HG03571 (cell line): Measurements from ENCODE around the gene VEZT.

ENCODE experiments used
- ATAC-seq: cut with Tn5 transposase; IDR thresholded peaks from one replicate; pipeline ENCODE4 v1.9.1; 2021; ENCODE audit not compliant: unreplicated experiment

Gene VEZT

DNA sequence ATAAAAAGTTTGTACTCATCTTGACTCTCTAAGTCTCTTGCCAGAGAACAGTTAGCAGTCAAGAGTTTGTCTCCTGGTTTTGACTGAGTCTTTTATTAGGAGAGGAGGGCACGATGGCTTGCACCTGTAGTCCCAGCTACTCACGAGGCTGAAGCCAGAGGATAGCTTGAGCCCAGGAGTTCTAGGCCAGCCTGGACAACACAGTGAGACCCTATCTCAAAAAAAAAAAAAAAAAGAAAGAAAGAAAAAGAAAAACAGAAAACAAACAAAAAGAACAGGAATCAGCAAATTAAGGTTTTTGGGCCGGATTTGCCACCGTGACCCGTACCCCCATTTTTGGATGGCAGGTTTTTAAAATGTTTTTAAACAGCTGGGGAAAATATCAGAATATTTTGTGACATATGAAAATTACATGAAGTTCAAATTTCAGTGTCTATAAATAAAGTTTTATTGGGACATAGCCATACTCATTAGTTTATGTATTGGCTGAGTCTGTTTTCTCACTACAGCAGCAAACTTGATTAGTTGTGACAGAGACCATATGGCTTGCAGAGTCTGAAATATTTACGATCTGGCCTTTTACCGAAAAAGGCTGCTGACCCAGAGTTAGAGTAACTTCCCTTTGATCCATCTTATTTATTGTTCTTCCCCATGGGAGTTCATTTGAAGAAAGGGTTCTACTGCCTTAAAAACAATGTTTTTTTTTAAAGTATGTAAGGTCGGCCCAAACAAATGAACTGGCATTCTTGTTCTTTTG, 31.2 kb downstream of the VEZT start:
- ATAC-seq, result no peak

DNA sequence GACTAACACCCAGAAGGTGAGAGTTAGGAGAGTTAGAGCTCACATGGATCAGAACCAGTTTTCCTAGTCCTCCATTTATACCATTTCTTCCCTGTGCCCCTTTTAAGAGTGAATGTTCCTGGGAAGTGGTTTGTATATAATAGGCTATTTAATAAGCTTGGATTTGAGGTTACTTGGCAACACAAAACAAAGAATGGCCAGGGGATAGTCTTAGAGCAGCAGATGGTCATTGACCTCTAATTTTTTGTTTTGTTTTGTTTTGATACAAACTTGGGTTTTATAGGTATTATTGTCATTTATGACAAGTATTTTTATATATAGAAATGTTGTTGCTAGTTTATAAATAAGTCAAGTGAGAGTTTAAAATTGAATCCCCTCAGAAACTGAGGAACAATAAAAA, 35.8 kb downstream of the VEZT start:
- ATAC-seq, result no peak

DNA sequence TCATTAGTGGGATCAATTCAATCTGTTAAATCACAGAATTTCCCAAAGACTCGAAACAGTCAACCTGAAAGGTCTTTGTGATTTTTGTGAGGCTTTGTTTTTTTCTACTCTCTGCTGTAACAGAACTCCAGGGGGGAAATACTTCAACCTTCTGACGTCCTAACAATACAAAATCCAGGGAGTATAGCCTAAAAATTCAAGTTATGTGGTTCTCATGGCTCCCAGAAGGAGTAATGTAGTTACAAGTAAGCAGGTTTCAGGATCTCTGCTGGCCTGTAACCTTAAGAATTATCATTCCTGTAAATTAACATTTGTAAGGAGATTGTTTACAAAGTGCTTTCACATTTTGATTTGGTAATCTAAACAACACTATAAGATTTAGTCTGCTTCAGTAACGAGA, 39.9 kb downstream of the VEZT start:
- no peak for ATAC-seq

DNA sequence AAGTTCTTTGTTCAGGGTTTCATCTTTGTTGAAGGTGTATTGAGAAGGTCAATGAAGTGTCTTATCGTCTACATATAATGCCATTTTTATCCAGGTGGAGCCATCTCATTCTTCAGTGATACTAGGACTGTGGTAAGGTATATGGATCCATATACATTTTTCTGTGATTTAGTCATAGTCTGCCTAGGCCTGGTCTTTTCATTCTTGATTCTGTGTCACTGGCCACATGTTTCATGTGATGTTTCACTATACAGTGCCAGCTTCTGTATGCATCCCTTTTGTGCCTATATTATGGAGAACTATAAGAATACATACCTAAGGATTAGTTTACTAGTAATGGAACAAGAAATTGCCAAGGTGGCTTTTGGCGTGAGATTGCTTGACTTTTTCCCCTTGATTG, 40.5 kb downstream of the VEZT start:
- no peak for ATAC-seq

DNA sequence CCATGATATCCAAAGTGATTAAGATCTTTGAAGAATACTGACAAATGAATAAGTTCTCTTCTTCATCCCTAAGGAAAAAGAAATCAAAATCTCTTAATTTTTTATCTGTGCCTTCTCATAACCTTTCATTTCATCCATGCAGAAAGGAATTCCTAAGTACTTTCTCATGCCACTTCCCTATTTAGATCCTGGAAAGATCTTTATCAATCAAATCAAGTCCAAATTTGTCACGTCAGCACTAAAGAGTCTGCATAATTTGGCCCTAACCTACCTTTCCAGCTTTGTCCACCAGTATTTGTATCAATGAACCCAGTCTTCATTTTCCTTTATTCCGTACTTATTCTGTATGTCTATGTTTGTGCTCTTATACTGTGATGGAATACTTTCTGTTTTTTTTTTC, 41.2 kb downstream of the VEZT start:
- no peak for ATAC-seq

DNA sequence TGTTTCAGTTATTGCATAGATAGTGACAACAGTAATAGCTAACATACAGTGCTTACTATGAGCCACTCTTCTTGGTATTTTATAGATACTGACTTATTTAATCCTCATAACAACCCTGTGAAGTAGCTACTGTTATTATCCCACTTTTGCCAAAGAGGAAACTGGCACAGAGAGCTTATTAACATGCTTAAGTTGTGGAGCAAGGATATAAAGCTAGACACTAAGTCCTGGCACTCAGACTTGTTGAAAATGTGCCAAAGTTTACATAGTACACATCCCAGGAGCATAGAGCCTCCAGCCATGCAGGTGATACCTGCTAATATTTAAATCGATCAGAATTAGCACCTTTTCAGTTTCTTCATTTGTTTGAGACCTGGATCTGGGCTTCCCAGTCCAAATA, 41.8 kb downstream of the VEZT start:
- no peak for ATAC-seq

DNA sequence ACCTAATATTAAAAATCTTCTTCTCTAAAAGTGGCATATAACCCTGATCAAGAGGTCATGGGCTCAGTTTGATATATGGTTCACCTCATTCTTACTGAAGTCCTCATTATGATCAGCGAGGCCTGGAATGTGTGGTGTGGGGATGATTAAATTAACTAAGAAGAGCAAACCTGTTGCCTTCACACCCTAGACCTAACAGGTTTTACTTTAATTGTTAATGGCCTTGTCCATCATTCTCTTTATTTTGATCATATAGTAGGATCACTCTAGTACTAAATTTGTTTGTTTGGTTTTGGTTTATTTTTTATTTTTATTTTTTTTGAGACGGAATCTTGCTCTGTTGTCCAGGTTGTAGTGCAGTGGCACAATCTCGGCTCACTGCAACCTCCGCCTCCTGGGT, 43.5 kb downstream of the VEZT start:
- no peak for ATAC-seq

DNA sequence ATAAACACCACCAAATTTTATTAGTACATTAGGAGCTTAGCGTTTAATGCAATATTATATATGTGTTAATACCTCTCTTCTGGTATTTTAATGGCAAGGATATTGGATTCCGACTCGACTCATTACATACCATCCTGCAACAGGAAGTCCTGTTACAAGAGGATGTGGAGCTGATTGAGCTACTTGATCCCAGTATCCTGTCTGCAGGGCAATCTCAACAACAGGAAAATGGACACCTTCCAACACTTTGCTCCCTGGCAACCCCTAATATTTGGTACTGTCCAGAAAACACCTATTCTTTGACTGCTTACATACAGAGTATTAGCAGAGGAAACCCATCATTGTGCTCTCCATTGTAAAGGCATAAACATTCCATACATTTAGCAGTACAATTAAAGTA, 45.2 kb downstream of the VEZT start:
- ATAC-seq, result no peak

DNA sequence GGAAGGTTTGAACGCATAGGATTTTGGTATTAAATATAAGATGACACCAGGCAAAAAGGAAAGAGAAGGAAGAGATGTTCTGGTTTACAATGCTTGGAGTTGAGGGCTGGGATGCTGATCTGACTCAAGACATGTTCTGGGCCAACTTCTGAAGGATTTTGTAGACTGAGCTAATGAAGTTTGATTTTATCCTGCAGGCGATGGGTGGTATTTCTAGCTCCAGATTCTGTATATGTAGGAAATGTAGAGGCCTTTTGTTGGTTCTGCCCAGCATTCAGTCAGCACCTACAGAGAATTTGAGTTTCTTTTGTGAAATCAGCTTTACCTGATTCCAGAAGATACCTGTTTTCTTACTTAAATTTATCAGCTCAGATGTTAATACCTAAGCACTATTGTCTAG, 48.2 kb downstream of the VEZT start:
- ATAC-seq, result no peak

DNA sequence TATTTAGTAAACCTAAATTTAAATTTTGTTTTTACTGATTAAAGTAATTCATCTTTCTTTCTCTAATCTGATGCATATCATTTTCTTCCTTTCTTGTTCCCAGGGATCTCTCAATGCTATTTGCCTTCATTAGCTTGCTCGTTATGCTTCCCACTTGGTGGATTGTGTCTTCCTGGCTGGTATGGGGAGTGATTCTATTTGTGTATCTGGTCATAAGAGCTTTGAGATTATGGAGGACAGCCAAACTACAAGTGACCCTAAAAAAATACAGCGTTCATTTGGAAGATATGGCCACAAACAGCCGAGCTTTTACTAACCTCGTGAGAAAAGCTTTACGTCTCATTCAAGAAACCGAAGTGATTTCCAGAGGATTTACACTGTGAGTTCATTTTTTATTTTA, 48.6 kb downstream of the VEZT start:
- no peak for ATAC-seq

DNA sequence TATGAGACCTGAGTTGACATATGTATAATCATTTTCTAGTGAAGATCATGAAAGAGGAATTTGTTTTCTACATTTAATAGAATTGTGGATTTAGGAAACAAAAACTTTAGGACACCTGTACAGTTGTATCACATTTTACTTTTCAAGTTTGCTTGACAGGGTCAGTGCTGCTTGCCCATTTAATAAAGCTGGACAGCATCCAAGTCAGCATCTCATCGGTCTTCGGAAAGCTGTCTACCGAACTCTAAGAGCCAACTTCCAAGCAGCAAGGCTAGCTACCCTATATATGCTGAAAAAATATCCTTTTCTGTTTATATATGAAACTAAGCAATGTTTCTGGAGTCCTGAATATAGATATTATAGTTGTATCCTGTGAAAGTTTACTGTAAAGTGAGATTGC, 52.3 kb downstream of the VEZT start:
- ATAC-seq, result no peak

DNA sequence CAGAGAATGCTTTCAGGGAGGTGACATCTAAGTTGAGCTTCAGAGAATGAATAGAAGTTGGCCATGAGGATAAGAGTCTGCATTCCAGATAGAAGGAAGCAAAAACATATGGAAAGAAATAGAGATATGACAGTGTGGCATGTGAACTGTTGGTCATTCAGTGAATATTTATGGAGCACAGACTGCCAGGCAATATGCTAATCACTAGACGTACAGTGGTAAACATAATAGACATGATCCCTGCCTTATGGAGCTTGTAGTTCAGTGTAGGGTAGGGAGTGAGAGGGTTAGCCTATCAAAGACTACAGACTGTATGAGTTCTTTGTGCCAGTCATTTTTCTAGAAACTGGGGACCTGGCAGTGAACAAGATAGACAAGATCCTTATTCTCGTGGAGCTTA, 53.9 kb downstream of the VEZT start:
- no peak for ATAC-seq

DNA sequence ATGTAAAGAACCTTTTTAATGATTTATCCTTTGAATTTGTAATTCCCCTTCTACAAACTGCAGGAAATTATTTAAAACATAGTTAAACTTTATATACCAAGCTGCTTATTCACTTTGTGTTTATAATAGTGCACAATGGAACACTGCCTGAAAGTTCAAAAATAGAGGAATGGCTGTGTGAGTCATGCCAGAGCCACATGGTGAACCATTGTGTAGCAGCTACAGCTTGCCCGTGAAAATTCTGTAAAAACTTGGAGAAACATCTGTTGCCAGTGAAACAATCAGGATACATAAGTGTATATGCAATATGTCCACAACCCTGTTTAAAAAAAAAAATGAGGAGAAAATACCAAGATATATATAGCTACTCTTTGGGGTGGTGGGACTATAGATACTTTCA, 59.5 kb downstream of the VEZT start:
- ATAC-seq, result no peak

DNA sequence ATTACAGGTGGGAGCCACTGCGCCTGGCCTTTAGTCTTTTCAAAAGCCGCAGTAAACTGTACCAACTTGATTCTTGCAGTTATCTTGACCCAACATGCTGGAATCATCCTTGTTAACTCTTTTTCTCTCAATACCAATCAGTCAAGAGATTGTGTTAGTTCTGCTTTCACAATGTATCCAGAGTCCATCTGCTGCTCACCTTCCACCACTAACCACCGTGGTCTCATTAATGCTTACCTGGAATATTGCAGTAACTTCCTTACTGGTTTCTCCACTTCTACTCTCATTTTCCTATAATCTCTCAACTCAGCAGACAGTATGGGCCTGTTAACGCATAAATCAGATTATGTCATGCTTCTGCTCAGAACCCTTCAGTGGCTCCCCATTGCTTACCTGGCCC, 62.2 kb downstream of the VEZT start:
- ATAC-seq, result no peak

DNA sequence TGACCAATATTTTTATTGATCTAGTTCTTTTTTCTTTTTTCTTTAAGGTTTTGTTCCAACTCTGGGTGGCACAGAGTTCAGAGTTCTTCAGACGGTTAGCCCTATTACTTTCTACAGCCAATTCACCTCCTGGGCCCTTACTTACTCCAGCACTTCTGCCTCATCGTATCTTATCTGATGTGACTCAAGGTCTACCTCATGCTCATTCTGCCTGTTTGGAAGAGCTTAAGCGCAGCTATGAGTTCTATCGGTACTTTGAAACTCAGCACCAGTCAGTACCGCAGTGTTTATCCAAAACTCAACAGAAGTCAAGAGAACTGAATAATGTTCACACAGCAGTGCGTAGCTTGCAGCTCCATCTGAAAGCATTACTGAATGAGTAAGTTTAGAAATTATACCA, 64.7 kb downstream of the VEZT start:
- no peak for ATAC-seq

DNA sequence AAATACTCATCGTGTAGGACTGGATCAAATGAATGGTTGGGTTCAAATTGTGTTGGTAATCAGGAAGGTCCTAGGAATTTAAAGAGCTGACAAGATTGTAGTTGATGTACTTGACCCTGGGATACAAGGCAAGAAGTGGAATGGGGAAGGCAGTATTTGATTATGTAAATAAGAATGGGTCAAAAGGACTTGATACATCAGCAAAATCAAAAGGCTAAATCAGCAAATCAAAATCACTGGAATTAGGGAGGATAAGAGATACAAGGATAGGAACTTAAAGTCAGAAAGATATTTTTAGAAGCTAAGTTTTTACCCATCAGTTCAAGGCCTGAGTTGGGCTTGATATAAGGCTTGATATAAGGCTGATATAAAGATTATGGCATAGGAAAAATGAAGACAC, 65.8 kb downstream of the VEZT start:
- no peak for ATAC-seq

DNA sequence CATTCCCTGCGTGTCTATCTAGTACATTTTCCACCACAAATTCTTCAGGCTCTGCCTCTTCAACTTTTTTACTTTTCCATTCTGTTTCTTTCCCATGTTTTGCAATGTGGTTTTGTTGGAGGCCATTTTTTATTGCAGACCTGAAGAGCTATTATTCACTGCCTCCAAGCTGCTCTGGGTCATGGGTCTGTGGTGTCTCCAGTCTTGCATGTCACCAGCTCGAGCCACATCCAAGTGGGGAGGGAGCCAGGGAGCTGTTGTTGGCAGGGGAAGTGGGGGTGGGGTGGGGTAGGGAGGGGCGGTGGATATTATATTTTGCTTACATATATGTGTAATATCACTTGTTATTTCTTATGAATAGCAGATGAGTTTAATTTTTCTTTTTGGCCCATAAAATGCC, 69.1 kb downstream of the VEZT start:
- no peak for ATAC-seq

DNA sequence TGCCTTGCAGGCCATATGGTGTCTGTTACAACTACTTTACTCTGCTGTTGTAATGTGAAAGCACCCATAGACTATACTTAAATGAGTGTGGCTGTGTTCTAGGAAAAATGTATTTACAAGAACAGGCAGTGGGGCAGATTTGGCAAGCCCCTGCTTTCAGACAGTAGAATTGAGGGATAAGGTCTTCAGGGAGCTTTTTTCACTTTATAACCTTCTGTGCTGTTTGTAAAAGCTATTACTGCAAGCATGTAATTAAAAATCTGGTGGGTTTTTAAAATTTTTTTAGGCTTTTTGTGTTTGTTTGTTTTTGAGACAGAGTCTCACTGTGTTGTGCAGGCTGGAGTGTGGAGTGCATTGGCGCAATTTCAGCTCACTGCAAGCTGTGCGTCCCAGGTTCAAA, 73.9 kb downstream of the VEZT start:
- ATAC-seq, result no peak

DNA sequence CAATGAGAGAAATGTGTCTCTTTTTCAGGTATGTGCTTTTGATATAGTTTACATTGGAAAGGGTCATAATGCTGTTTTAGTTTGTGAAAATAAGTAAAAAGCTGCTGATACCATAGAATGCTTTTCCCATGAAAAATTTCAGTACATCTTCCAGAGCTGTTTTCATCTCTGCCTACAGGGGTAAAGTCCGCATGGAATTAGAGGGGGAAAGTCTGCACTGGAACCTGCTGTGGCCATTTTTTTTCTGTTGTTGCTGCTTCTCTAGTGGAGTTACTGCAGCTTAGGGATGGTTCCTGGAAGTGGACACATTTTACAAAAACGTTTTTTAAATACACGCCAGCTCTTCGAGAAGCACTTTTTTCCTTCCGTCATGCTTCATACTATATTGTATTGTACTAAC, 81.3 kb downstream of the VEZT start:
- no peak for ATAC-seq

DNA sequence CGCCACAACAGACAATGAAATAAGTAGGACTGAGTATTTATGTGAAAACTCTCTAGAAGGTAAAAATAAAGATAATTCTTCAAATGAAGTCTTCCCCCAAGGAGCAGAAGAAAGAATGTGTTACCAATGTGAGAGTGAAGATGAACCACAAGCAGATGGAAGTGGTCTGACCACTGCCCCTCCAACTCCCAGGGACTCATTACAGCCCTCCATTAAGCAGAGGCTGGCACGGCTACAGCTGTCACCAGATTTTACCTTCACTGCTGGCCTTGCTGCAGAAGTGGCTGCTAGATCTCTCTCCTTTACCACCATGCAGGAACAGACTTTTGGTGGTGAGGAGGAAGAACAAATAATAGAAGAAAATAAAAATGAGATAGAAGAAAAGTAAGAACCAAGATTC, 82.7 kb downstream of the VEZT start:
- no peak for ATAC-seq

DNA sequence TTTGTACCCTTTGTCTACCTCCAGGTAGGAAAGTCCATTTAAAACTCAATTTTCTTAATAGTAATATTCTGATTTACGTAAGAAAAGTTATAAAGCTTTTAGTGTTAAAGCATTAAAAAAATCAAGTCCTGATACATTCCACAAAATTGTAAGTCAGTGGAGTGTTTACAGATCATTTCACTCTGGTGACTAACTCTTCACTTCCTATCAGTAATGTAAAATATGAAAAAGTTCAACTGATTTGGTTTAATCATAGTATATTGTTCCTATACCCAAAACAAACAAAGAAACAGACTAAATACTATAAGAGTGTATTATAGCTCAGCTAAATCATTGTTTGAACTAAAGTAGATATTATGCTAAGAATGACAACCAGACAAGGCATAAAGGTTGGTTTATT, 85.9 kb downstream of the VEZT start:
- no peak for ATAC-seq

DNA sequence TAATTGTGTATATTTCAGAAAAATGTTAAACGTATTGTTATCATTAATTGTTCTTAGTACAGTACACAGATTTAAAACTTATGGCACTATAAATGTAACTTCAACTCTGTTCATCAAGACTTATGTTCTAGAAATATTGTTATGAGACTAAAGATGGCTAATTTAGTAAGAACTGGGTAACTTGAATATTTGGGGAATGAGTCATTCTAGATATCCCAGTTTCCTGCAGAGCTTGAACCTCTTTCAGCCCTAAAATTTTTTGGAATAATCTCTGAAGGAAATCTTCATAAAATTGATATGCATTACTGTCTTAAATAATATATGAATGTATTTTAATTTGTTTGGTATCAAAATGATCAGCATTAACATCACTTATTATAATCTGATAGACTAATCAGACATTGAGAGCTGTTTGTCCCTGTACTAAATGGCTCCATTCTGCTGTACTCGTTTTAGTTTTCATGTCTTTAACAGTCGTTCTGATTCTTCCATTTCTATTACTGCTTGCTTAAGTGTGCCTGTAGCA, 87.1 kb downstream of the VEZT start:
- no peak for ATAC-seq

DNA sequence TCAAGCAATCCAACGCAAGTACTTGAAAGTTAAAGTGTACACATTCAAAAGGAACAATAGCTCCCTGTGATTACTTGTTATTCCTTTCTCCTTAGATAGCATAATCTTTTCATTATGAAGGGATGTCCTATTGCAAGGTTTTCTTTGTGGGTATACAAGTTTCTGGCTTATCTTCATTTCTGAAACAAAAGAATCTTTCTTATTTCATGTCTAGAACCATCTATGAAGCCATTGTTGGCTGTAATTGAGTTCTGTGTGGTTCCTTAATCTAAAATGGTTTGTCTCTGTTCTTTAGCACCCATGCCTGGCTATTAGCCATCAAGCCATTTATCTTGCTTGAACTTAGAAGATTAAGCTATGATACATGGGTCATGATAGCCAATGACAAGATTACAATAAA, 95.0 kb downstream of the VEZT start:
- ATAC-seq, result no peak
